DOHH2 (cell line): ENCODE data around the gene ACVR1B.

ENCODE experiments used
- CTCF ChIP-seq: fragments of 200-600 bp; sonication (generic); IDR thresholded peaks from one replicate; pipeline ENCODE4 v1.5.1; 2014; ENCODE audit warnings: antibody characterized with exemption, mild to moderate bottlenecking, low read depth, low read length; ENCODE audit not compliant: poor library complexity, severe bottlenecking
- EZH2phosphoT487 ChIP-seq: fragments of 200-600 bp; sonication (generic); IDR thresholded peaks from 2 replicates; pipeline ENCODE4 v1.6.1; 2017; ENCODE audit warnings: borderline replicate concordance, mild to moderate bottlenecking, antibody characterized with exemption, low read length, moderate library complexity, mixed read lengths

DNA sequence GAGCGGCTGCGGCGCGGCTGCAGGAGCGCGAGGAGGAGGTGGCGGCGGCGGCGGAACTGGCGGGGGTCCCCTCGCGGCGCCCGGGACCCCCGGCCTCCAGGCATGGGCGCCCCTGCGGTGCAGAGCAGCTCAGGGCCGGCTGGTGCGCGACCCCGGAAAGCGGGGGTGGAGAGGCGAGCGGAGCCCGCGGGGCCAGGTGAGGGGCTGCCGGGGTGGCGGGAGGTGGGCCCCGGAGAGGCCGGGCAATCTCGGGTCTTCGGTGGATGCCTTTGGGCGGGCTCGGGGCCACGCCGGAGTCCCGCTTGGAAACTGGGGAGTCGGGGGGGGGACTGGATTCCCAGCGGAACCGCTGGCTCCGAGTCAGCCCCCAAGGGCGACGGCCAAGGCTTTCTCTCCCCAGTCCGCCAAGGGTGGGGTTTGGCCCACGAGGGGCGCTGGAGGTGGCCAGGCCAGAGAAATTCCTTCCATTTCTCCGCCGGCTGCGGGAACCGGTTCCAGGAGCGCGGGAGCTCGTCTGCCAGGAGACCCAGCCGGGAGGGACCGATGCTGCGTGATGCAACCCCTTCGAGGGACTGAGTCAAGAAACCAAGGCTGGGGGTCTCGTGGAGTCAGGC, 85.9 kb downstream of the ACVR1B start:
- peak; percentile 29 for TF ChIP-seq CTCF
- TF ChIP-seq EZH2phosphoT487 = no peak
